HG03565 (cell line): Measurements from ENCODE around the gene NXF1.
"Not testable (repeated sequence)": the region's sequence is repeated elsewhere in the genome, so short reads cannot be mapped to it uniquely, and the experiment has no call there.

ENCODE experiments used
- ATAC-seq: cut with Tn5 transposase; IDR thresholded peaks from one replicate; pipeline ENCODE4 v1.9.1; 2021; ENCODE audit warnings: mild to moderate bottlenecking, moderate library complexity; ENCODE audit not compliant: unreplicated experiment

Gene NXF1

GRCh38 chr11:62788991-62789390 is 16.2 kb downstream of the NXF1 start:
- ATAC-seq = no peak

GRCh38 chr11:62787005-62787759 is 18.1 kb downstream of the NXF1 start, which contains the start of gene TMEM179B:
Gene TMEM179B (plus strand): TSS chr11:62787402. CDS start chr11:62787432, 30 bp downstream.
- peak; percentile 52 for ATAC-seq

- ATAC-seq = peak; percentile 34
Observed at GRCh38 chr11:62786318-62787004, 18.8 kb downstream of the NXF1 start.

GRCh38 chr11:62782753-62783152 is 22.5 kb downstream of the NXF1 start:
- no peak for ATAC-seq

GRCh38 chr11:62778441-62778840 is 26.8 kb downstream of the NXF1 start:
- no peak for ATAC-seq

- ATAC-seq = no peak
Observed at GRCh38 chr11:62777389-62777788, 27.9 kb downstream of the NXF1 start.

- no peak for ATAC-seq
Observed at GRCh38 chr11:62775646-62776045, 29.6 kb downstream of the NXF1 start.

- ATAC-seq = no peak
Observed at GRCh38 chr11:62774407-62774806, 30.8 kb downstream of the NXF1 start.

- peak; percentile 68 for ATAC-seq
Observed at GRCh38 chr11:62771144-62772021, 33.9 kb downstream of the NXF1 start, which contains the start of gene TAF6L. Gene TAF6L (plus strand): TSS chr11:62771396. CDS start chr11:62775784, 4,388 bp downstream.

- ATAC-seq = peak; percentile 2
Observed at GRCh38 chr11:62770778-62771143, 34.5 kb downstream of the NXF1 start.

GRCh38 chr11:62760867-62761227 is 44.4 kb downstream of the NXF1 start:
- not testable (repeated sequence) for ATAC-seq

- ATAC-seq = no peak
Observed at GRCh38 chr11:62757846-62758788, 47.1 kb downstream of the NXF1 start.

- no peak for ATAC-seq
Observed at GRCh38 chr11:62755086-62755615, 50.1 kb downstream of the NXF1 start.

GRCh38 chr11:62753736-62754603 is 51.3 kb downstream of the NXF1 start, which contains the start of gene ZBTB3:
Gene ZBTB3 (minus strand): TSS chr11:62754160. CDS start chr11:62753664, 496 bp downstream.
- ATAC-seq = peak; percentile 94

- no peak for ATAC-seq
Observed at GRCh38 chr11:62752994-62753735, 52.1 kb downstream of the NXF1 start.

GRCh38 chr11:62752177-62752785 is 53.0 kb downstream of the NXF1 start:
- no peak for ATAC-seq

- not testable (repeated sequence) for ATAC-seq
Observed at GRCh38 chr11:62749931-62750330, 55.3 kb downstream of the NXF1 start.
